Umbilical cord (tissue), 2 donors: ENCODE results near the gene OLFML2B. TPM values are rescaled to one million over a fixed set of nuclear protein-coding genes. Genes with fewer than 3 reads are reported as not detected.

Source experiments
- DNase-seq: peaks from one replicate; pipeline ENCODE4 v3.0.0-alpha.2; 2015; ENCODE audit warnings: low spot score
- total RNA-seq: library from RNA; depleted of rRNA; stranded (reverse); fragments of >200 nt; gene quantifications from one replicate; pipeline ENCODE4 v1.2.3, GENCODE V29; 2014; ENCODE audit warnings: low replicate concordance; ENCODE audit not compliant: insufficient read depth

The OLFML2B gene
- total RNA-seq, 1 donor from 2014 or later, result 15.4 TPM

- DNase-seq, result no peak
These were observed 16.2 kb downstream of the OLFML2B start for GRCh38 chr1:162007466-162007865.

GRCh38 chr1:162006081-162006480 lies 17.6 kb downstream of the OLFML2B start:
- no peak for DNase-seq

GRCh38 chr1:162004441-162004950 lies 19.2 kb downstream of the OLFML2B start:
- no peak for DNase-seq

- DNase-seq, result peak; percentile 62
These were observed 19.8 kb downstream of the OLFML2B start for GRCh38 chr1:162003830-162004215.

GRCh38 chr1:162003061-162003829 lies 20.4 kb downstream of the OLFML2B start:
- peak; percentile 14 for DNase-seq

- DNase-seq, result no peak
These were observed 23.6 kb downstream of the OLFML2B start for GRCh38 chr1:162000053-162000420.

- no peak for DNase-seq
These were observed 24.2 kb downstream of the OLFML2B start for GRCh38 chr1:161999301-162000052.

GRCh38 chr1:161998811-161999210 lies 24.9 kb downstream of the OLFML2B start:
- DNase-seq, result no peak

GRCh38 chr1:161997152-161997551 lies 26.5 kb downstream of the OLFML2B start:
- DNase-seq, result no peak

- DNase-seq, result peak; percentile 71
These were observed 29.4 kb downstream of the OLFML2B start for GRCh38 chr1:161994175-161994668.

GRCh38 chr1:161993576-161993975 lies 30.1 kb downstream of the OLFML2B start:
- DNase-seq, result no peak

- peak; percentile 15 for DNase-seq
These were observed 33.9 kb downstream of the OLFML2B start for GRCh38 chr1:161989786-161990185.

- DNase-seq, result no peak
These were observed 34.6 kb downstream of the OLFML2B start for GRCh38 chr1:161989108-161989507.

- no peak for DNase-seq
These were observed 35.3 kb downstream of the OLFML2B start for GRCh38 chr1:161988413-161988812.

- peak; percentile 48 for DNase-seq
These were observed 35.8 kb downstream of the OLFML2B start for GRCh38 chr1:161987872-161988271.

- DNase-seq, result no peak
These were observed 36.4 kb downstream of the OLFML2B start for GRCh38 chr1:161987303-161987702.

- no peak for DNase-seq
These were observed 37.3 kb downstream of the OLFML2B start for GRCh38 chr1:161986328-161986727.

- no peak for DNase-seq
These were observed 38.3 kb downstream of the OLFML2B start for GRCh38 chr1:161985301-161985822.

GRCh38 chr1:161983725-161984124 lies 39.9 kb downstream of the OLFML2B start:
- no peak for DNase-seq

- no peak for DNase-seq
These were observed 40.8 kb downstream of the OLFML2B start for GRCh38 chr1:161982917-161983316.

- no peak for DNase-seq
These were observed 41.2 kb downstream of the OLFML2B start for GRCh38 chr1:161982507-161982895.

GRCh38 chr1:161981735-161982506 lies 41.7 kb downstream of the OLFML2B start:
- DNase-seq, result no peak
